Stimulated activated naive B cell treated with anti-CD40 and anti-IgM and Interleukin-4, amounts not matched to agents 10 μg/mL and 1 μg/mL and 100 μg/mL, for 72 hours (primary cell): Measurements from ENCODE around the gene PTPRF.
"Not testable (repeated sequence)": the region's sequence is repeated elsewhere in the genome, so short reads cannot be mapped to it uniquely, and the experiment has no call there.

Source experiments
- ATAC-seq, 2 donors: fragments of 150-1000 bp; cut with Tn5 transposase; replicated peaks; 2 replicates each; pipeline ENCODE4 v1.10.0; 2021; ENCODE audit warnings: moderate library complexity in 1 of 2
- DNase-seq: peaks from one replicate; pipeline ENCODE4 v3.0.0; 2021
- H3K27ac Mint-ChIP-seq: one replicate; pipeline ENCODE4 v1.8.0; 2022; ENCODE audit warnings: mild to moderate bottlenecking, mixed read lengths
- H3K27me3 Mint-ChIP-seq, 2 donors: one replicate each; pipeline ENCODE4 v1.8.0; 2022; ENCODE audit warnings: mixed read lengths in 2 of 2
- H3K36me3 Mint-ChIP-seq, 2 donors: one replicate each; pipeline ENCODE4 v1.8.0; 2022; ENCODE audit warnings: mixed read lengths in 2 of 2, mild to moderate bottlenecking in 1 of 2
- H3K4me1 Mint-ChIP-seq, 2 donors: one replicate each; pipeline ENCODE4 v1.8.0; 2022; ENCODE audit warnings: mixed read lengths in 2 of 2, mild to moderate bottlenecking in 1 of 2
- H3K4me3 Mint-ChIP-seq, 2 donors: one replicate each; pipeline ENCODE4 v1.8.0; 2022; ENCODE audit warnings: mild to moderate bottlenecking in 2 of 2, mixed read lengths in 2 of 2, moderate library complexity in 1 of 2
- H3K9me3 Mint-ChIP-seq, 2 donors: one replicate each; pipeline ENCODE4 v1.8.0; 2022; ENCODE audit warnings: mixed read lengths in 2 of 2, mild to moderate bottlenecking in 1 of 2

The PTPRF gene

GRCh38 chr1:43548285-43549271 lies 17.9 kb downstream of the PTPRF start:
- H3K27ac Mint-ChIP-seq = no peak overlapping the region
- no peak overlapping the region for H3K4me3 Mint-ChIP-seq
- H3K4me1 Mint-ChIP-seq = peaks cover 0 to 4% of the 10 kb centered on the region in 2 donors
- H3K9me3 Mint-ChIP-seq = no peaks in the 10 kb centered on the region
- DNase-seq (no peak), ATAC-seq (no peak)
- peaks cover 36 to 45% of the 10 kb centered on the region in 2 donors for H3K27me3 Mint-ChIP-seq
- H3K36me3 Mint-ChIP-seq = no peaks in the 10 kb centered on the region

- ATAC-seq, H3K9me3 Mint-ChIP-seq, H3K4me1 Mint-ChIP-seq, DNase-seq, H3K27ac Mint-ChIP-seq, H3K36me3 Mint-ChIP-seq: not testable (repeated sequence)
- peak overlapping the region in 1 of 2 donors; percentile 63 for H3K4me3 Mint-ChIP-seq
- peaks cover 43 to 52% of the 10 kb centered on the region in 2 donors for H3K27me3 Mint-ChIP-seq
These were observed 18.7 kb downstream of the PTPRF start for GRCh38 chr1:43549394-43549793.

GRCh38 chr1:43549921-43550597 lies 19.4 kb downstream of the PTPRF start:
- Mint-ChIP-seq H3K4me1 (peaks cover 0 to 6% of the 10 kb centered on the region in 2 donors), H3K4me3 (peak overlapping the region; percentile 66 to 69), H3K36me3 (no peaks in the 10 kb centered on the region), H3K9me3 (no peaks in the 10 kb centered on the region), H3K27me3 (peaks cover 44 to 46% of the 10 kb centered on the region in 2 donors), H3K27ac (peak overlapping the region; percentile 37)
- no peak for DNase-seq
- ATAC-seq = peak; percentile 59 to 75

- H3K9me3 Mint-ChIP-seq = no peaks in the 10 kb centered on the region
- peaks cover 41 to 44% of the 10 kb centered on the region in 2 donors for H3K27me3 Mint-ChIP-seq
These were observed 20.0 kb downstream of the PTPRF start for GRCh38 chr1:43550598-43551246.

GRCh38 chr1:43551396-43551888 lies 20.8 kb downstream of the PTPRF start:
- no peak overlapping the region for H3K4me3 Mint-ChIP-seq
- no peak overlapping the region for H3K27ac Mint-ChIP-seq
- H3K36me3 Mint-ChIP-seq = no peaks in the 10 kb centered on the region
- no peak for ATAC-seq
- peaks cover 41 to 44% of the 10 kb centered on the region in 2 donors for H3K27me3 Mint-ChIP-seq
- no peak for DNase-seq
- peaks cover 0 to 6% of the 10 kb centered on the region in 2 donors for H3K4me1 Mint-ChIP-seq
- no peaks in the 10 kb centered on the region for H3K9me3 Mint-ChIP-seq

More at GRCh38 chr1:43550598-43551246, 20.0 kb downstream of the PTPRF start:
- Mint-ChIP-seq H3K27ac (no peak overlapping the region), H3K4me3 (peak overlapping the region; percentile 66 to 69), H3K4me1 (peaks cover 0 to 6% of the 10 kb centered on the region in 2 donors), H3K36me3 (no peaks in the 10 kb centered on the region)
- no peak for DNase-seq
- ATAC-seq = no peak

GRCh38 chr1:43552059-43552742 lies 21.5 kb downstream of the PTPRF start:
- DNase-seq (no peak), ATAC-seq (no peak)
- peaks cover 35 to 40% of the 10 kb centered on the region in 2 donors for H3K27me3 Mint-ChIP-seq
- no peaks in the 10 kb centered on the region for H3K36me3 Mint-ChIP-seq
- peaks cover 0 to 6% of the 10 kb centered on the region in 2 donors for H3K4me1 Mint-ChIP-seq
- H3K9me3 Mint-ChIP-seq = no peaks in the 10 kb centered on the region
- H3K4me3 Mint-ChIP-seq = no peak overlapping the region
- no peak overlapping the region for H3K27ac Mint-ChIP-seq

- ATAC-seq (no peak), DNase-seq (no peak)
- Mint-ChIP-seq H3K4me1 (peaks cover 0 to 6% of the 10 kb centered on the region in 2 donors), H3K9me3 (no peaks in the 10 kb centered on the region), H3K27me3 (peaks cover 30 to 35% of the 10 kb centered on the region in 2 donors), H3K27ac (no peak overlapping the region), H3K4me3 (no peak overlapping the region), H3K36me3 (no peaks in the 10 kb centered on the region)
These were observed 22.1 kb downstream of the PTPRF start for GRCh38 chr1:43552813-43553212.

- Mint-ChIP-seq H3K4me3 (no peak overlapping the region), H3K4me1 (peaks cover 0 to 6% of the 10 kb centered on the region in 2 donors), H3K9me3 (no peaks in the 10 kb centered on the region), H3K36me3 (no peaks in the 10 kb centered on the region), H3K27ac (no peak overlapping the region), H3K27me3 (peaks cover 22 to 29% of the 10 kb centered on the region in 2 donors)
- ATAC-seq = peak in 1 of 2 donors; percentile 46
- no peak for DNase-seq
These were observed 23.8 kb downstream of the PTPRF start for GRCh38 chr1:43554444-43554992.

- H3K4me1 Mint-ChIP-seq = peaks cover 0 to 2% of the 10 kb centered on the region in 2 donors
These were observed 26.1 kb downstream of the PTPRF start for GRCh38 chr1:43556782-43557181.

GRCh38 chr1:43557744-43558245 lies 27.1 kb downstream of the PTPRF start:
- no peaks in the 10 kb centered on the region for H3K36me3 Mint-ChIP-seq
- no peak for DNase-seq
- no peaks in the 10 kb centered on the region for H3K9me3 Mint-ChIP-seq
- ATAC-seq = no peak
- peaks cover 0 to 2% of the 10 kb centered on the region in 2 donors for H3K4me1 Mint-ChIP-seq
- H3K4me3 Mint-ChIP-seq = no peak overlapping the region
- no peak overlapping the region for H3K27ac Mint-ChIP-seq
- peaks cover 9 to 13% of the 10 kb centered on the region in 2 donors for H3K27me3 Mint-ChIP-seq

More at GRCh38 chr1:43556782-43557181, 26.1 kb downstream of the PTPRF start:
- peaks cover 9 to 20% of the 10 kb centered on the region in 2 donors for H3K27me3 Mint-ChIP-seq
- H3K4me3 Mint-ChIP-seq = no peak overlapping the region
- H3K36me3 Mint-ChIP-seq = no peaks in the 10 kb centered on the region
- ATAC-seq = no peak
- DNase-seq = no peak
- H3K27ac Mint-ChIP-seq = no peak overlapping the region
- H3K9me3 Mint-ChIP-seq = no peaks in the 10 kb centered on the region

GRCh38 chr1:43558346-43558841 lies 27.7 kb downstream of the PTPRF start:
- no peaks in the 10 kb centered on the region for H3K36me3 Mint-ChIP-seq
- no peak overlapping the region for H3K27ac Mint-ChIP-seq
- DNase-seq (no peak), ATAC-seq (no peak)
- no peaks in the 10 kb centered on the region for H3K9me3 Mint-ChIP-seq
- no peak overlapping the region for H3K4me3 Mint-ChIP-seq
- H3K4me1 Mint-ChIP-seq = peaks cover 0 to 2% of the 10 kb centered on the region in 2 donors
- peaks cover 10 to 12% of the 10 kb centered on the region in 2 donors for H3K27me3 Mint-ChIP-seq

- ATAC-seq = no peak
These were observed 29.0 kb downstream of the PTPRF start for GRCh38 chr1:43559714-43560113.

GRCh38 chr1:43560286-43560685 lies 29.6 kb downstream of the PTPRF start:
- H3K36me3 Mint-ChIP-seq = no peaks in the 10 kb centered on the region
- H3K4me1 Mint-ChIP-seq = peaks cover 0 to 2% of the 10 kb centered on the region in 2 donors
- no peak overlapping the region for H3K27ac Mint-ChIP-seq
- no peaks in the 10 kb centered on the region for H3K9me3 Mint-ChIP-seq
- no peak overlapping the region for H3K4me3 Mint-ChIP-seq
- ATAC-seq (no peak), DNase-seq (no peak)
- peaks cover 4 to 20% of the 10 kb centered on the region in 2 donors for H3K27me3 Mint-ChIP-seq

More at GRCh38 chr1:43559714-43560113, 29.0 kb downstream of the PTPRF start:
- Mint-ChIP-seq H3K36me3 (no peaks in the 10 kb centered on the region), H3K27ac (no peak overlapping the region), H3K4me1 (no peaks in the 10 kb centered on the region), H3K27me3 (peaks cover 0 to 14% of the 10 kb centered on the region in 2 donors), H3K4me3 (no peak overlapping the region), H3K9me3 (no peaks in the 10 kb centered on the region)
- DNase-seq = no peak
